Suprapubic skin (tissue), 3 donors: Measurements from ENCODE around the gene RNGTT.

ENCODE experiments used
- POLR2A ChIP-seq, 2 donors: fragments of 450-650 bp; IDR thresholded peaks; one replicate each; pipeline ENCODE4 v1.6.1; 2017; ENCODE audit warnings: antibody characterized with exemption in 2 of 2, mild to moderate bottlenecking in 2 of 2, moderate library complexity in 2 of 2
- TF ChIP-seq, protein P1 (sequence below), 2 donors: fragments of 200-600 bp in 1 of 2; fragments of 450-650 bp in 1 of 2; sonication (generic) in 1 of 2; IDR thresholded peaks; one replicate each; pipeline ENCODE4 v1.5.1; 2016 to 2019; ENCODE audit warnings: antibody characterized with exemption in 2 of 2, mild to moderate bottlenecking in 1 of 2, moderate library complexity in 1 of 2

GRCh38 chr6:88650029-88650619 is 313.3 kb downstream of the RNGTT start:
- TF ChIP-seq, protein P1, sequence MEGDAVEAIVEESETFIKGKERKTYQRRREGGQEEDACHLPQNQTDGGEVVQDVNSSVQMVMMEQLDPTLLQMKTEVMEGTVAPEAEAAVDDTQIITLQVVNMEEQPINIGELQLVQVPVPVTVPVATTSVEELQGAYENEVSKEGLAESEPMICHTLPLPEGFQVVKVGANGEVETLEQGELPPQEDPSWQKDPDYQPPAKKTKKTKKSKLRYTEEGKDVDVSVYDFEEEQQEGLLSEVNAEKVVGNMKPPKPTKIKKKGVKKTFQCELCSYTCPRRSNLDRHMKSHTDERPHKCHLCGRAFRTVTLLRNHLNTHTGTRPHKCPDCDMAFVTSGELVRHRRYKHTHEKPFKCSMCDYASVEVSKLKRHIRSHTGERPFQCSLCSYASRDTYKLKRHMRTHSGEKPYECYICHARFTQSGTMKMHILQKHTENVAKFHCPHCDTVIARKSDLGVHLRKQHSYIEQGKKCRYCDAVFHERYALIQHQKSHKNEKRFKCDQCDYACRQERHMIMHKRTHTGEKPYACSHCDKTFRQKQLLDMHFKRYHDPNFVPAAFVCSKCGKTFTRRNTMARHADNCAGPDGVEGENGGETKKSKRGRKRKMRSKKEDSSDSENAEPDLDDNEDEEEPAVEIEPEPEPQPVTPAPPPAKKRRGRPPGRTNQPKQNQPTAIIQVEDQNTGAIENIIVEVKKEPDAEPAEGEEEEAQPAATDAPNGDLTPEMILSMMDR (IDR thresholded peaks at IDR 0.05), result no peak
- TF ChIP-seq POLR2A (IDR thresholded peaks at IDR 0.05), result no peak
